Chondrocyte (in vitro differentiated cells): Measurements from ENCODE around the gene ST6GALNAC5. TPM values are rescaled to one million over a fixed set of nuclear protein-coding genes. Genes with fewer than 3 reads are reported as not detected.

Experiments
- DNase-seq: peaks from one replicate; pipeline ENCODE4 v3.0.0; 2021; ENCODE audit warnings: mixed read lengths, low spot score
- H3K27ac Mint-ChIP-seq: one replicate; pipeline ENCODE4 v1.8.0; 2021; ENCODE audit warnings: mild to moderate bottlenecking, moderate library complexity, mixed read lengths; ENCODE audit not compliant: unreplicated experiment
- H3K27me3 Mint-ChIP-seq: 2 replicates; pipeline ENCODE4 v1.8.0; 2021; ENCODE audit warnings: low read depth, mixed read lengths
- H3K36me3 Mint-ChIP-seq: 2 replicates; pipeline ENCODE4 v1.8.0; 2021; ENCODE audit warnings: low read depth, mixed read lengths
- H3K4me1 Mint-ChIP-seq: 2 replicates; pipeline ENCODE4 v1.8.0; 2021; ENCODE audit warnings: low read depth, mild to moderate bottlenecking, mixed read lengths
- H3K4me3 Mint-ChIP-seq: one replicate; pipeline ENCODE4 v1.8.0; 2021; ENCODE audit warnings: mild to moderate bottlenecking, moderate library complexity, mixed read lengths; ENCODE audit not compliant: unreplicated experiment
- H3K9me3 Mint-ChIP-seq: 2 replicates; pipeline ENCODE4 v1.8.0; 2021; ENCODE audit warnings: low read depth, mixed read lengths
- total RNA-seq: library from RNA; stranded (reverse); gene quantifications from 3 replicates; pipeline ENCODE4 v1.2.1, GENCODE V29; 2021
- TF ChIP-seq, protein P1 (sequence below): fragments of 200-600 bp; sonication (generic); IDR thresholded peaks from 2 replicates; pipeline ENCODE4 v1.5.0; 2021; ENCODE audit warnings: antibody characterized with exemption, mild to moderate bottlenecking, moderate library complexity

Gene ST6GALNAC5
- total RNA-seq, 1 donor from 2014 or later: 7.3 TPM

DNA sequence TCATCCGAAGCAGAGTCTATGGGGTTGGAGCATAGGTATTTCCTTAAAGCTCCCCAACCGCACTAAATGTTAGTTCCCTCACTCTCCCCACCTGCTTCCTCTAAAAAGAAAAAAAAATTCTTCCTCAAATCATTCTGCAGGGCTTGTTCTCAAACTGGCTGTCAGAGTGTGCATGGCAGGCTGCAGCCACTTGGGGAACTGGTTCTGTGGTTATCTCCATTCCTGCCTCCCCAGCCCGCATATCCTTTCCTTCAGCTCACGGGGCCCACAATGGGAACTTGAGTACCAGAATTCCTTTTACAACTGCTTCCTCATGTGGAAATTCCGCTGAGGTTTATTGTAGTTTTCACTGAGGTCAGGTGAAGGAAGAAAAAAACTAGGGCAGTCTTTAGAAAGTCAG is 192.7 kb downstream of the ST6GALNAC5 start:
- Mint-ChIP-seq H3K4me3 (no peak overlapping the region), H3K9me3 (peaks cover 1% of the 10 kb centered on the region), H3K4me1 (no peaks in the 10 kb centered on the region), H3K27ac (no peak overlapping the region), H3K36me3 (peaks cover 4% of the 10 kb centered on the region), H3K27me3 (peaks cover 2% of the 10 kb centered on the region)
- DNase-seq: no peak
- TF ChIP-seq, protein P1, sequence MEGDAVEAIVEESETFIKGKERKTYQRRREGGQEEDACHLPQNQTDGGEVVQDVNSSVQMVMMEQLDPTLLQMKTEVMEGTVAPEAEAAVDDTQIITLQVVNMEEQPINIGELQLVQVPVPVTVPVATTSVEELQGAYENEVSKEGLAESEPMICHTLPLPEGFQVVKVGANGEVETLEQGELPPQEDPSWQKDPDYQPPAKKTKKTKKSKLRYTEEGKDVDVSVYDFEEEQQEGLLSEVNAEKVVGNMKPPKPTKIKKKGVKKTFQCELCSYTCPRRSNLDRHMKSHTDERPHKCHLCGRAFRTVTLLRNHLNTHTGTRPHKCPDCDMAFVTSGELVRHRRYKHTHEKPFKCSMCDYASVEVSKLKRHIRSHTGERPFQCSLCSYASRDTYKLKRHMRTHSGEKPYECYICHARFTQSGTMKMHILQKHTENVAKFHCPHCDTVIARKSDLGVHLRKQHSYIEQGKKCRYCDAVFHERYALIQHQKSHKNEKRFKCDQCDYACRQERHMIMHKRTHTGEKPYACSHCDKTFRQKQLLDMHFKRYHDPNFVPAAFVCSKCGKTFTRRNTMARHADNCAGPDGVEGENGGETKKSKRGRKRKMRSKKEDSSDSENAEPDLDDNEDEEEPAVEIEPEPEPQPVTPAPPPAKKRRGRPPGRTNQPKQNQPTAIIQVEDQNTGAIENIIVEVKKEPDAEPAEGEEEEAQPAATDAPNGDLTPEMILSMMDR: no peak

DNA sequence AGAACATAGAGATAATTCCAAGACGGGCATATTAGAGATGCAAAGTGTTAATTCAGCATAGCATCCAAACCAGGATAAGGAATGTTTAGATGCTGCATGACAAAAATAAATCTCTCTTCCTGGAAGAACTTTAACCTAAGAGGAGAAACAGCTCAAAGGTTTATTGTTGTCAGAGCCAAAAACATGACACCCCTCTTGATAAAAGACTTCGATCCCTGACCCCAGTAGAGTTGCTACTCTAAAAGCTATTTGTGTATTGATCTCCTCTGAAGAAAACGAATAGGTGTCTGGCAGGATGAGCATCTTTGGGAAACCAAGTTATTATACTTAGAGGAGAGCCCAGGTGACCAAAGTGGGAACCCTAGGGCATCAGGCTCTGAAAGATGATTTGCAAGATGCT is 193.9 kb downstream of the ST6GALNAC5 start:
- Mint-ChIP-seq H3K4me1 (no peaks in the 10 kb centered on the region), H3K36me3 (peaks cover 3% of the 10 kb centered on the region), H3K27me3 (peaks cover 2% of the 10 kb centered on the region), H3K4me3 (no peak overlapping the region), H3K9me3 (no peaks in the 10 kb centered on the region), H3K27ac (no peak overlapping the region)
- TF ChIP-seq, protein P1: no peak
- DNase-seq: no peak

DNA sequence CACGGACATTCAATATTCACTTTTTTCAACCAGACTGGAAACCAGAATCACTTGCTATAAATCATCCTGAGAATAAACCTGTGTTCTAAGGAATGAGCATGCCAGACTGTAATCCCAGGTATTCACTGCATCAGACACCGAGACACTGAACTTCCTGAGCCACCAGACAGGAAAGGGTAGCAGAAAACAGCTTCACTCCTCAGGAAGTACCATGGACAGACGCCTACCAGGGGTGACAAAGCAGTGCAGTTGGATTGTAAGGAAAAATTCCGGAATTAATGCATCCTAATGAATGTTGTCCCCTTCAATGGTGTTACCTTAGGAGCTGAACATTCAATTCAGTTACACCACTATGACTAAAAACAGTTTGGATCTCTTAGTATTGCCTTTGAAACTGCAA is 195.8 kb downstream of the ST6GALNAC5 start:
- no peaks in the 10 kb centered on the region for H3K36me3 Mint-ChIP-seq
- H3K27ac Mint-ChIP-seq: no peak overlapping the region
- H3K4me1 Mint-ChIP-seq: no peaks in the 10 kb centered on the region
- H3K4me3 Mint-ChIP-seq: no peak overlapping the region
- H3K9me3 Mint-ChIP-seq: no peaks in the 10 kb centered on the region
- H3K27me3 Mint-ChIP-seq: peaks cover 2% of the 10 kb centered on the region
- TF ChIP-seq, protein P1: no peak
- DNase-seq: no peak

DNA sequence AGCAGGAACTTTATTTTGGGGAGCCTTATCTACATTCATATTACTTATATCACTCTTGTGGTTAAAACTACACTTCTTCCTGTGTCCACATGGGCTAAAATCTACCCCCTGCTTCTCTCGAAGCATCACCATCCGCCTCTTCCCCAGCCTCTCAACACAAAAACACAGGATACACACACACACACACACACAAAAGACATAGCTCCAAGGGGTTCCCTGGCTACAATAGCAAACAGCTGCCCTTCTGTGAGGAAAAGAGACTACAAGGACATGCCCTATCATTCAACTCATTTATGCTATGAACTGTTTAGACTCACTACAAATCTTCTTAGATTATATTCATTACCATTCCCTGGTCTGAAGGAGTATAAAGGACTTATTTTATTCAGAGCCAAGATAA is 197.0 kb downstream of the ST6GALNAC5 start:
- no peak overlapping the region for H3K27ac Mint-ChIP-seq
- no peaks in the 10 kb centered on the region for H3K4me1 Mint-ChIP-seq
- H3K9me3 Mint-ChIP-seq: no peaks in the 10 kb centered on the region
- TF ChIP-seq, protein P1: no peak
- no peak overlapping the region for H3K4me3 Mint-ChIP-seq
- H3K36me3 Mint-ChIP-seq: no peaks in the 10 kb centered on the region
- no peaks in the 10 kb centered on the region for H3K27me3 Mint-ChIP-seq
- no peak for DNase-seq

DNA sequence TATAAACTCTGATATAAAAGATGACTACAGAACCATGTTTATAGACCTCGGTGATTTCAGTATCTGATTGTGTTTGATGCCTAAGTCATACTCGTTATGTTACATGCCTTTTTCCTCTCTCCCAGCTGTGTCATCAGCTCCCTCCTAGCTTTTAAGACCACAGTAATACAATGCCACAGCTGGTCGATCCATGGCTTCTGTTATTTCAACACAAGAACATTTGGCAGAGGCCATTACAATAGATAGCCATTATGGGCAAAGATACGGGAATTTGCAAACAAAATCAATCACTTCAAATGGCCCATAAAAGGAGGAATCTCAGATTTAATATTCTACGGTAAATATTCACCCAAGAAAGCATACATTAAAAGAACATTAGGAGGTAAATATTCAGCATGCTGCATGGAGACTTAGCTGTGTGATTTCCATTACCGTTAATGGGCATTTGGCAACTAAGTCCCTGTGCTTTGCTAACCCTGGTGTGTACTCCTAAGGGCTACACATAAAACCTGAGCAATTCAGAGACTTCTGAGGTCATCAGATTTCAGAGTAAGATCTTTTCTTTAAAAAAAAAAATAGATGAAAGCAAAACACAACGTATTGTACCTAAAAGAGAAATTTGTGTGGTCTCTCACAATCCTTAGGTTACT is 198.5 kb downstream of the ST6GALNAC5 start:
- Mint-ChIP-seq H3K27me3 (no peaks in the 10 kb centered on the region), H3K4me3 (no peak overlapping the region), H3K9me3 (no peaks in the 10 kb centered on the region), H3K36me3 (no peaks in the 10 kb centered on the region), H3K4me1 (no peaks in the 10 kb centered on the region), H3K27ac (no peak overlapping the region)
- TF ChIP-seq, protein P1: no peak
- no peak for DNase-seq
